MM.1S (cell line): ENCODE data around the gene GADD45B.

Experiments used
- CTCF ChIP-seq: fragments of 300-600 bp; sonication (generic); IDR thresholded peaks from 2 replicates; pipeline ENCODE4 v1.5.1; 2016; ENCODE audit warnings: antibody characterized with exemption, low read length, mixed read lengths
- EZH2 ChIP-seq: fragments of 300-600 bp; sonication (generic); optimal IDR thresholded peaks from 2 replicates; pipeline ENCODE3; 2017; ENCODE audit warnings: low read depth, mild to moderate bottlenecking, antibody characterized with exemption, low read length, mixed read lengths

- TF ChIP-seq EZH2, result no peak
- TF ChIP-seq CTCF, result no peak
Observed at GRCh38 chr19:2454962-2455850, 20.7 kb upstream of the GADD45B start.
